PC-3 (cell line): Measurements from ENCODE around the gene EPN2.
"Not testable (repeated sequence)": the region's sequence is repeated elsewhere in the genome, so short reads cannot be mapped to it uniquely, and the experiment has no call there.

Experiments
- CTCF ChIP-seq: fragments of 300-600 bp; sonication (generic); conservative IDR thresholded peaks from 2 replicates; pipeline ENCODE4 v1.5.1; 2017; ENCODE audit warnings: antibody characterized with exemption, low read depth, mild to moderate bottlenecking, low read length
- EZH2 ChIP-seq: fragments of 300-600 bp; sonication (generic); IDR thresholded peaks from one replicate; pipeline ENCODE4 v1.6.1; 2017; ENCODE audit warnings: antibody characterized with exemption, mild to moderate bottlenecking, low read length; ENCODE audit not compliant: unreplicated experiment

- TF ChIP-seq CTCF, EZH2: not testable (repeated sequence)
These were observed 34.7 kb upstream of the EPN2 start for GRCh38 chr17:19202448-19202847.
